Neutrophil (primary cell): ENCODE data around the gene ONECUT3.
"Not testable (repeated sequence)": the region's sequence is repeated elsewhere in the genome, so short reads cannot be mapped to it uniquely, and the experiment has no call there.

ENCODE experiments used
- H3K27ac ChIP-seq: fragments of 200-600 bp; sonication (generic); 2 replicates; pipeline ENCODE4 v1.5.1; 2016; ENCODE audit warnings: mild to moderate bottlenecking, moderate library complexity
- H3K27me3 ChIP-seq: fragments of 200-600 bp; sonication (generic); 2 replicates; pipeline ENCODE4 v1.6.0; 2016; ENCODE audit warnings: mild to moderate bottlenecking
- H3K36me3 ChIP-seq: fragments of 200-600 bp; sonication (generic); 2 replicates; pipeline ENCODE4 v1.5.1; 2017
- H3K4me1 ChIP-seq, 2 experiments: fragments of 200-600 bp in 1 of 2; sonication (generic) in 1 of 2; 1 replicate in 1 of 2; 2 replicates in 1 of 2; pipeline versions ENCODE4 v1.5.1 to v1.6.1; 2013 to 2016; ENCODE audit warnings: low read depth in 1 of 2, low read length in 1 of 2, mild to moderate bottlenecking in 1 of 2, moderate library complexity in 1 of 2; ENCODE audit not compliant: control insufficient read depth in 1 of 2, insufficient read depth in 1 of 2
- H3K4me3 ChIP-seq, 2 experiments: fragments of 200-600 bp in 1 of 2; sonication (generic) in 1 of 2; 1 replicate in 1 of 2; 2 replicates in 1 of 2; pipeline ENCODE4 v1.5.1; 2013 to 2016; ENCODE audit warnings: low read depth in 1 of 2, low read length in 1 of 2, mild to moderate bottlenecking in 1 of 2, moderate library complexity in 1 of 2
- H3K9me3 ChIP-seq: fragments of 200-600 bp; sonication (generic); 2 replicates; pipeline ENCODE4 v1.5.1; 2016
- CTCF ChIP-seq: fragments of 200-600 bp; sonication (generic); IDR thresholded peaks from 2 replicates; pipeline ENCODE4 v1.5.1; 2016; ENCODE audit warnings: antibody characterized with exemption

ONECUT3 gene

GRCh38 chr19:1752757-1753728 lies at the start of gene ONECUT3:
ONECUT3 (plus strand) TSS chr19:1753506; CDS start chr19:1753663, 157 bp downstream.
- H3K27ac ChIP-seq, result no peak within 1 kb of the TSS
- H3K9me3 ChIP-seq, result no peaks in the 10 kb centered on the region
- H3K4me1 ChIP-seq, result peaks cover 13 to 24% of the 10 kb centered on the region in 2 experiments
- TF ChIP-seq CTCF, result no peak
- no peaks in the 10 kb centered on the region for H3K36me3 ChIP-seq
- H3K4me3 ChIP-seq, result no peak within 1 kb of the TSS
- peaks cover 97% of the 10 kb centered on the region for H3K27me3 ChIP-seq

- H3K4me1 ChIP-seq, result no peaks in the 10 kb centered on the region
- H3K9me3 ChIP-seq, result no peaks in the 10 kb centered on the region
- no peak overlapping the region for H3K4me3 ChIP-seq
- peaks cover 55% of the 10 kb centered on the region for H3K27me3 ChIP-seq
- no peak overlapping the region for H3K27ac ChIP-seq
- TF ChIP-seq CTCF, result no peak
- H3K36me3 ChIP-seq, result no peaks in the 10 kb centered on the region
Observed at GRCh38 chr19:1704339-1704738, 49.0 kb upstream of the ONECUT3 start.

GRCh38 chr19:1705367-1705766 lies 47.9 kb upstream of the ONECUT3 start:
- Histone ChIP-seq H3K4me1 (no peaks in the 10 kb centered on the region), H3K27ac (no peak overlapping the region), H3K36me3 (no peaks in the 10 kb centered on the region), H3K4me3 (no peak overlapping the region), H3K27me3 (peaks cover 53% of the 10 kb centered on the region), H3K9me3 (no peaks in the 10 kb centered on the region)
- TF ChIP-seq CTCF, result no peak

GRCh38 chr19:1706646-1707045 lies 46.7 kb upstream of the ONECUT3 start:
- H3K27ac ChIP-seq, H3K4me1 ChIP-seq, H3K36me3 ChIP-seq, H3K9me3 ChIP-seq, H3K4me3 ChIP-seq: not testable (repeated sequence)
- H3K27me3 ChIP-seq, result peaks cover 47% of the 10 kb centered on the region

GRCh38 chr19:1707240-1707639 lies 46.1 kb upstream of the ONECUT3 start:
- no peaks in the 10 kb centered on the region for H3K9me3 ChIP-seq
- no peaks in the 10 kb centered on the region for H3K4me1 ChIP-seq
- no peak overlapping the region for H3K27ac ChIP-seq
- peaks cover 44% of the 10 kb centered on the region for H3K27me3 ChIP-seq
- H3K4me3 ChIP-seq, result no peak overlapping the region
- H3K36me3 ChIP-seq, result no peaks in the 10 kb centered on the region
- TF ChIP-seq CTCF, result no peak

GRCh38 chr19:1713170-1713569 lies 40.1 kb upstream of the ONECUT3 start:
- TF ChIP-seq CTCF, result no peak
- Histone ChIP-seq H3K4me3 (no peak overlapping the region), H3K4me1 (no peaks in the 10 kb centered on the region), H3K27me3 (peaks cover 78% of the 10 kb centered on the region), H3K27ac (no peak overlapping the region), H3K9me3 (no peaks in the 10 kb centered on the region), H3K36me3 (no peaks in the 10 kb centered on the region)
